Activated CD8-positive, alpha-beta T cell treated with anti-CD3 and anti-CD28 coated beads for 36 hours (primary cell): ENCODE results near the gene GOLGA8H. TPM values are rescaled to one million over a fixed set of nuclear protein-coding genes. Genes with fewer than 3 reads are reported as not detected.
"Not testable (repeated sequence)": the region's sequence is repeated elsewhere in the genome, so short reads cannot be mapped to it uniquely, and the experiment has no call there.

Source experiments
- ATAC-seq: fragments of 200-7000 bp; cut with Tn5 transposase; one replicate; pipeline ENCODE4 v1.10.0; 2021; ENCODE audit warnings: mild to moderate bottlenecking, moderate library complexity
- CTCF ChIA-PET: fragments of 350-600 bp; sonication (Branson Sonifier 250); formaldehyde crosslinking; loops from one replicate; lab custom pipeline; 2021; ENCODE audit warnings: antibody characterized with exemption; lab: Charles Lee
- POLR2A ChIA-PET: fragments of 350-600 bp; sonication (Branson Sonifier 250); formaldehyde crosslinking; loops from one replicate; lab custom pipeline; 2021; ENCODE audit warnings: antibody characterized with exemption; lab: Charles Lee
- DNase-seq: peaks from one replicate; pipeline ENCODE4 v3.0.0-alpha.2; 2020
- H3K27ac Mint-ChIP-seq: one replicate; pipeline ENCODE4 v1.8.0; 2021; ENCODE audit warnings: mild to moderate bottlenecking, mixed read lengths
- H3K27me3 Mint-ChIP-seq: one replicate; pipeline ENCODE4 v1.8.0; 2021; ENCODE audit warnings: mixed read lengths
- H3K36me3 Mint-ChIP-seq: one replicate; pipeline ENCODE4 v1.8.0; 2021; ENCODE audit warnings: low read depth, mixed read lengths
- H3K4me1 Mint-ChIP-seq: one replicate; pipeline ENCODE4 v1.8.0; 2021; ENCODE audit warnings: low read depth, mixed read lengths
- H3K4me3 Mint-ChIP-seq: one replicate; pipeline ENCODE4 v1.8.0; 2021; ENCODE audit warnings: mild to moderate bottlenecking, moderate library complexity, mixed read lengths
- H3K9me3 Mint-ChIP-seq: one replicate; pipeline ENCODE4 v1.8.0; 2021; ENCODE audit warnings: mixed read lengths
- CTCF ChIP-seq: fragments of 200-600 bp; IDR thresholded peaks from one replicate; pipeline ENCODE4 v1.8.0; 2022; ENCODE audit warnings: antibody characterized with exemption, mild to moderate bottlenecking
- intact Hi-C: fragments of 100-400 bp; cut with micrococcal nuclease; formaldehyde crosslinking; loops from one replicate; pipeline ENCODE4 v1.10.0; 2022
- total RNA-seq, 2 experiments: library from RNA; stranded (reverse); gene quantifications; one replicate each; pipeline ENCODE4 v1.2.3, GENCODE V29; 2021

GOLGA8H gene
- total RNA-seq, 2 experiments from 2014 or later, result 0.31 to 0.34 TPM

- H3K9me3 Mint-ChIP-seq, H3K27me3 Mint-ChIP-seq, intact Hi-C loops: not testable (repeated sequence)
- CTCF ChIA-PET, result interaction anchor here (0.7 kb wide), 1 partner anchor 1989 kb away, joined by 3 read pairs; no protein-coding TSS in a partner anchor
- ATAC-seq (peak; percentile 97), DNase-seq (peak; percentile 98)
- TF ChIP-seq CTCF, result peak; percentile 25
- Mint-ChIP-seq H3K27ac (peak within 1 kb of the TSS; percentile 94), H3K4me3 (peak within 1 kb of the TSS; percentile 87), H3K36me3 (peaks cover 12% of the 10 kb centered on the region), H3K4me1 (peaks cover 12% of the 10 kb centered on the region)
- POLR2A ChIA-PET, result interaction anchor here (0.7 kb wide), 1 partner anchor 1989 kb away, joined by 3 read pairs; no protein-coding TSS in a partner anchor
These were observed 21.8 kb downstream of the GOLGA8H start, which contains the start of gene ARHGAP11B for GRCh38 chr15:30625436-30626193. Gene ARHGAP11B, plus strand, starts transcription at chr15:30626128.

- peak overlapping the region; percentile 94 for H3K27ac Mint-ChIP-seq
- POLR2A ChIA-PET, result interaction anchor here (0.7 kb wide), 1 partner anchor 1989 kb away, joined by 3 read pairs; no protein-coding TSS in a partner anchor
- H3K9me3 Mint-ChIP-seq, ATAC-seq, DNase-seq, H3K27me3 Mint-ChIP-seq, intact Hi-C loops: not testable (repeated sequence)
- peaks cover 12% of the 10 kb centered on the region for H3K4me1 Mint-ChIP-seq
- CTCF ChIA-PET, result interaction anchor here (0.7 kb wide), 1 partner anchor 1989 kb away, joined by 3 read pairs; no protein-coding TSS in a partner anchor
- peak overlapping the region; percentile 87 for H3K4me3 Mint-ChIP-seq
- peaks cover 12% of the 10 kb centered on the region for H3K36me3 Mint-ChIP-seq
These were observed 22.4 kb downstream of the GOLGA8H start for GRCh38 chr15:30626194-30626565.

GRCh38 chr15:30626632-30627031 is 22.8 kb downstream of the GOLGA8H start:
- POLR2A ChIA-PET, H3K9me3 Mint-ChIP-seq, CTCF ChIA-PET, ATAC-seq, H3K27me3 Mint-ChIP-seq, intact Hi-C loops: not testable (repeated sequence)
- H3K27ac Mint-ChIP-seq, result peak overlapping the region; percentile 94
- H3K4me3 Mint-ChIP-seq, result peak overlapping the region; percentile 87
- DNase-seq, result peak; percentile 9
- peaks cover 12% of the 10 kb centered on the region for H3K36me3 Mint-ChIP-seq
- peaks cover 12% of the 10 kb centered on the region for H3K4me1 Mint-ChIP-seq

- intact Hi-C loops, result no loop called here
- peaks cover 18% of the 10 kb centered on the region for H3K4me1 Mint-ChIP-seq
- H3K36me3 Mint-ChIP-seq, result peaks cover 45% of the 10 kb centered on the region
- no peak for DNase-seq
- H3K27ac Mint-ChIP-seq, result no peak overlapping the region
- no peak for TF ChIP-seq CTCF
- H3K4me3 Mint-ChIP-seq, result no peak overlapping the region
- POLR2A ChIA-PET, result no interaction called here
- no peaks in the 10 kb centered on the region for H3K9me3 Mint-ChIP-seq
- CTCF ChIA-PET, result no interaction called here
- no peak for ATAC-seq
- no peaks in the 10 kb centered on the region for H3K27me3 Mint-ChIP-seq
These were observed 46.4 kb downstream of the GOLGA8H start for GRCh38 chr15:30650012-30650929.

GRCh38 chr15:30661154-30661553 is 57.3 kb downstream of the GOLGA8H start:
- CTCF ChIA-PET, result interaction anchor here (1.7 kb wide), 1 partner anchor 198 kb away, joined by 6 read pairs; no protein-coding TSS in a partner anchor
- H3K27ac Mint-ChIP-seq, H3K4me1 Mint-ChIP-seq, H3K27me3 Mint-ChIP-seq, H3K4me3 Mint-ChIP-seq, ATAC-seq, POLR2A ChIA-PET, intact Hi-C loops, DNase-seq, H3K9me3 Mint-ChIP-seq: not testable (repeated sequence)
- peaks cover 20% of the 10 kb centered on the region for H3K36me3 Mint-ChIP-seq
- peak; percentile 57 for TF ChIP-seq CTCF

Other genes with a start within 250 kb of the GOLGA8H start
- 1 to 10 TPM in 1 of 2 experiments, under 1 TPM in 1; 0.77 to 1.0 TPM for gene CHRFAM7A, start 210.5 kb upstream of the GOLGA8H start, total RNA-seq
- gene GOLGA8R, start 189.8 kb upstream of the GOLGA8H start, total RNA-seq, result 1 to 10 TPM; 2.8 to 3.1 TPM
- gene GOLGA8Q, start 52.0 kb upstream of the GOLGA8H start, total RNA-seq, result not detected